Measurements from ENCODE around the gene FRMPD4. TPM values are rescaled to one million over a fixed set of nuclear protein-coding genes. Genes with fewer than 3 reads are reported as not detected.

The FRMPD4 gene
- total and polyA plus RNA-seq, 10 donors: not detected

DNA sequence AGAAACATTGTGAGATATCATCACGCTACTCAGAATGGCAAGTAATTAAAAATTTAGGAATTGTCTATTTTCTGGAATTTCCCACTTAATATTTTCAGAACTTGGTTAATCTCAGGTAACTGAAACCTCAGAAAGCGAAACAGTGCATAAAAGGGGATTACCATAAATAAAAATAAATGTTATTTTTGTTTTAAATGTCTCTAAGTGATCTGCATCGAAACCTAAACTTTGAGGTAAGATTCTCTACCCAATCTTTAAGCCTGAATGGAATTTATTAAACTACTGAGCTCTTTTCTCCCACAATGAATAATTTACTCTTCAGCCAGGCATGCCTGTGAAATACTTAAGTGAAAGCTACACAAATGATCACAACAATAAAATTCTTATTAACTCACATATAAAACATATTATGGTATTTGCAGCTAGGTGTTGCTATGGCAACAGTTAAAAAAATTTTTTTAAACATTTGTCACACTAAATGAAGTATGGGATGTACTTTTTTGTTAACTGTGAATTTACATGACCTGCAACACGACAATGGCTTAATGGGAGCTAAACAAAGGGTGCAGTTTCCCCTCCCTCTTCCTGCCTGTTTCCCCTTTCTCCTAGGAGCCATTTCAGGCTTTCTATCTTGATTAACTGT is 432.7 kb downstream of the FRMPD4 start:
- Histone ChIP-seq H3K9me3 (no peaks in the 10 kb centered on the region), H3K4me3 (no peak overlapping the region), H3K36me3 (no peaks in the 10 kb centered on the region), H3K27ac (no peak overlapping the region), H3K27me3 (replicated peaks in 1 of 7) (peaks cover 0 to 8% (median 0%) of the 10 kb centered on the region in 7 donors), H3K4me1 (no peaks in the 10 kb centered on the region)
- intact Hi-C loops (cut with DNase I; ENCODE audit: low total_unique reads): no loop called here
- no peak for DNase-seq
- no peak for TF ChIP-seq POLR2AphosphoS5 (IDR thresholded peaks at IDR 0.05)
- TF ChIP-seq POLR2A (IDR thresholded peaks at IDR 0.05): no peak
- TF ChIP-seq, protein P1, sequence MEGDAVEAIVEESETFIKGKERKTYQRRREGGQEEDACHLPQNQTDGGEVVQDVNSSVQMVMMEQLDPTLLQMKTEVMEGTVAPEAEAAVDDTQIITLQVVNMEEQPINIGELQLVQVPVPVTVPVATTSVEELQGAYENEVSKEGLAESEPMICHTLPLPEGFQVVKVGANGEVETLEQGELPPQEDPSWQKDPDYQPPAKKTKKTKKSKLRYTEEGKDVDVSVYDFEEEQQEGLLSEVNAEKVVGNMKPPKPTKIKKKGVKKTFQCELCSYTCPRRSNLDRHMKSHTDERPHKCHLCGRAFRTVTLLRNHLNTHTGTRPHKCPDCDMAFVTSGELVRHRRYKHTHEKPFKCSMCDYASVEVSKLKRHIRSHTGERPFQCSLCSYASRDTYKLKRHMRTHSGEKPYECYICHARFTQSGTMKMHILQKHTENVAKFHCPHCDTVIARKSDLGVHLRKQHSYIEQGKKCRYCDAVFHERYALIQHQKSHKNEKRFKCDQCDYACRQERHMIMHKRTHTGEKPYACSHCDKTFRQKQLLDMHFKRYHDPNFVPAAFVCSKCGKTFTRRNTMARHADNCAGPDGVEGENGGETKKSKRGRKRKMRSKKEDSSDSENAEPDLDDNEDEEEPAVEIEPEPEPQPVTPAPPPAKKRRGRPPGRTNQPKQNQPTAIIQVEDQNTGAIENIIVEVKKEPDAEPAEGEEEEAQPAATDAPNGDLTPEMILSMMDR (IDR thresholded peaks at IDR 0.05 in 8 of 11, conservative IDR thresholded peaks at IDR 0.05 in 3 of 11): no peak
- WGBS, 5 donors: 49 to 61% (median 56%) methylated on average over 4 of the region's 4 CpGs

- intact Hi-C loops (cut with DNase I; ENCODE audit: low total_unique reads): no loop called here
- Histone ChIP-seq H3K36me3 (no peaks in the 10 kb centered on the region), H3K27me3 (replicated peaks in 1 of 7) (peaks cover 0 to 7% (median 0%) of the 10 kb centered on the region in 7 donors), H3K9me3 (no peaks in the 10 kb centered on the region), H3K27ac (no peak overlapping the region), H3K4me3 (no peak overlapping the region), H3K4me1 (no peaks in the 10 kb centered on the region)
- DNase-seq: no peak
- 77 to 94% (median 80%) methylated on average over 5 of the region's 5 CpGs for WGBS, 5 donors
- TF ChIP-seq POLR2AphosphoS5 (IDR thresholded peaks at IDR 0.05): no peak
Measured at GRCh38 chrX:12579311-12579710, 441.0 kb downstream of the FRMPD4 start.

DNA sequence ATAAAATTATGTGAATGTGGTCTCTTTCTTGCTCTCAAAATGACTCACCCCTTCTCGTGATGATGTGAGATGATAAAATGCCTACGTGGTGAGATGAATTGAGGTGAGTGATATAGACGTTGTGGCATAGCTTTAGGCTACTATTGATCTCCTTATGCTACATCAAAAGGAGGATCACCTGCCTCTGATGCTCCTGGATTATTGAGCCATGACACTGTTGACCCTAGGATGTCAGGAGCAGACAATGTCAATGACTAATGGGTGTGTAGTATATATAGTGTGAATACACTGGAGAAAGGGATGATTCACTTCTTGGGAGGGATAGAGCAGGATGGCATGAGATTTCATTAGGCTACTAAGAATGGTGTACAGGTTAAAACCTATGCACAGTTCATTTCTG is 442.3 kb downstream of the FRMPD4 start:
- H3K4me3 ChIP-seq: no peak overlapping the region
- 38 to 72% (median 53%) methylated on average over 3 of the region's 3 CpGs for WGBS, 5 donors

DNA sequence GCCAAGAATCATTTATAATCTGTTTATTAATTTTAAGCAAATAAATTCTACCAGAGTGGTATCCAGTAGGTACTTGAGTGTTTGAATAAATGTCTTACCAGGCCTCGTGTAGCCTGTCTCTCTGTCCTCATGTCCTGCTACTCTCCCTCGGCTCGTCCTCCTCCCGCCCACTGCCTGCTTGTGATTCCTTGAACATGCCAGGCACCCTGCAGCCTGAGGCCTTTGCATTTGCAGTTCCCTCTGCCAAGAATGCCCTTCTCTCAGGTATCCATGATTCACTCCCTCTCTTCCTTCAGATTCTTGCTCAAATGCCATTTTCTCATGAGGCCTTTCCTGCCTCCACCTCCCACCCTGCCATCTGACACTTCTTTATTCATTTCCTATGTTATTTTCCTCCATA is 443.3 kb downstream of the FRMPD4 start:
- no peak for DNase-seq
- intact Hi-C loops (cut with DNase I; ENCODE audit: low total_unique reads): no loop called here
- no peaks in the 10 kb centered on the region for H3K36me3 ChIP-seq
- H3K4me1 ChIP-seq: no peaks in the 10 kb centered on the region
- H3K9me3 ChIP-seq: no peaks in the 10 kb centered on the region
- WGBS, 5 donors: 63 to 83% (median 77%) methylated on average over 4 of the region's 4 CpGs
- H3K4me3 ChIP-seq: no peak overlapping the region
- TF ChIP-seq, protein P1 (IDR thresholded peaks at IDR 0.05 in 8 of 11, conservative IDR thresholded peaks at IDR 0.05 in 3 of 11): no peak
- TF ChIP-seq POLR2A (IDR thresholded peaks at IDR 0.05) (no peak), POLR2AphosphoS5 (IDR thresholded peaks at IDR 0.05) (no peak)
- H3K27me3 ChIP-seq (replicated peaks in 1 of 7): peaks cover 0 to 4% (median 0%) of the 10 kb centered on the region in 7 donors
- H3K27ac ChIP-seq: no peak overlapping the region

More for the DNA sequence above, 442.3 kb downstream of the FRMPD4 start:
- Histone ChIP-seq H3K27me3 (replicated peaks in 1 of 7) (peaks cover 0 to 4% (median 0%) of the 10 kb centered on the region in 7 donors), H3K36me3 (no peaks in the 10 kb centered on the region), H3K9me3 (no peaks in the 10 kb centered on the region), H3K27ac (no peak overlapping the region), H3K4me1 (no peaks in the 10 kb centered on the region)
- DNase-seq: no peak
- TF ChIP-seq POLR2A (IDR thresholded peaks at IDR 0.05) (no peak), POLR2AphosphoS5 (IDR thresholded peaks at IDR 0.05) (no peak)
- TF ChIP-seq, protein P1 (IDR thresholded peaks at IDR 0.05 in 8 of 11, conservative IDR thresholded peaks at IDR 0.05 in 3 of 11): no peak
- intact Hi-C loops (cut with DNase I; ENCODE audit: low total_unique reads): no loop called here
